Tibial artery (tissue), 4 donors: ENCODE results near the gene POU3F1.

Source experiments
- DNase-seq, 2 donors: peaks; one replicate each; pipeline ENCODE4 v3.0.0-alpha.2; 2019
- H3K27ac ChIP-seq, 2 donors: fragments of 200-600 bp; sonication (generic) in 1 of 2; 1 replicate in 1 of 2; 2 replicates in 1 of 2; pipeline ENCODE4 v1.5.1; 2018 to 2019; ENCODE audit warnings: mild to moderate bottlenecking in 1 of 2
- H3K27me3 ChIP-seq, 2 donors: fragments of 200-600 bp; sonication (generic) in 1 of 2; one replicate each; pipeline versions ENCODE4 v1.5.1 to v1.6.0; 2016 to 2019
- H3K36me3 ChIP-seq, 3 donors: fragments of 200-600 bp; sonication (generic) in 2 of 3; one replicate each; pipeline ENCODE4 v1.5.1; 2016 to 2019; ENCODE audit warnings: mild to moderate bottlenecking in 2 of 3
- H3K4me1 ChIP-seq, 4 donors: fragments of 200-600 bp; sonication (generic) in 2 of 4; 1 replicate in 3 of 4; 2 replicates in 1 of 4; pipeline ENCODE4 v1.5.1; 2016 to 2019
- H3K4me3 ChIP-seq, 2 donors: fragments of 200-600 bp; sonication (generic) in 1 of 2; 1 replicate in 1 of 2; 2 replicates in 1 of 2; pipeline ENCODE4 v1.5.1; 2018 to 2019; ENCODE audit warnings: mild to moderate bottlenecking in 2 of 2
- H3K9me3 ChIP-seq, 3 donors: fragments of 200-600 bp; sonication (generic) in 1 of 3; one replicate each; pipeline ENCODE4 v1.5.1; 2016 to 2019
- CTCF ChIP-seq, 2 experiments: fragments of 200-600 bp in 1 of 2; fragments of 450-650 bp in 1 of 2; IDR thresholded peaks; one replicate each; pipeline ENCODE4 v1.5.1; 2017 to 2019; ENCODE audit warnings: antibody characterized with exemption in 2 of 2, mild to moderate bottlenecking in 1 of 2, moderate library complexity in 1 of 2
- intact Hi-C: fragments of 100-400 bp; cut with DNase I; formaldehyde crosslinking; loops from one replicate; pipeline ENCODE4 v1.15.0; 2023; ENCODE audit warnings: low total_unique reads

POU3F1 gene

GRCh38 chr1:38079019-38079418 is 32.4 kb upstream of the POU3F1 start:
- no peak overlapping the region for H3K27ac ChIP-seq
- peaks cover 0 to 12% of the 10 kb centered on the region in 2 donors for H3K27me3 ChIP-seq
- DNase-seq: no peak
- H3K4me3 ChIP-seq: no peak overlapping the region
- no peak for TF ChIP-seq CTCF (IDR thresholded peaks at IDR 0.05)
- H3K9me3 ChIP-seq: no peaks in the 10 kb centered on the region
- intact Hi-C loops: no loop called here
- H3K36me3 ChIP-seq: no peaks in the 10 kb centered on the region
- no peaks in the 10 kb centered on the region for H3K4me1 ChIP-seq

- Histone ChIP-seq H3K4me1 (no peaks in the 10 kb centered on the region), H3K27ac (no peak overlapping the region), H3K4me3 (no peak overlapping the region), H3K36me3 (no peaks in the 10 kb centered on the region), H3K27me3 (peaks cover 0 to 21% of the 10 kb centered on the region in 2 donors), H3K9me3 (no peaks in the 10 kb centered on the region)
- no peak for TF ChIP-seq CTCF (IDR thresholded peaks at IDR 0.05)
- intact Hi-C loops: no loop called here
- no peak for DNase-seq
These were observed 31.0 kb upstream of the POU3F1 start for GRCh38 chr1:38077523-38078147.

- Histone ChIP-seq H3K9me3 (no peaks in the 10 kb centered on the region), H3K4me1 (no peaks in the 10 kb centered on the region), H3K36me3 (no peaks in the 10 kb centered on the region), H3K27ac (no peak overlapping the region), H3K27me3 (peaks cover 0 to 33% of the 10 kb centered on the region in 2 donors), H3K4me3 (no peak overlapping the region)
- DNase-seq: no peak
- no peak for TF ChIP-seq CTCF (IDR thresholded peaks at IDR 0.05)
- intact Hi-C loops: no loop called here
These were observed 29.9 kb upstream of the POU3F1 start for GRCh38 chr1:38076455-38076854.

GRCh38 chr1:38076038-38076437 is 29.4 kb upstream of the POU3F1 start:
- H3K9me3 ChIP-seq: no peaks in the 10 kb centered on the region
- no peak for DNase-seq
- no peaks in the 10 kb centered on the region for H3K4me1 ChIP-seq
- H3K27me3 ChIP-seq: peaks cover 0 to 37% of the 10 kb centered on the region in 2 donors
- no peak for TF ChIP-seq CTCF (IDR thresholded peaks at IDR 0.05)
- H3K27ac ChIP-seq: no peak overlapping the region
- H3K4me3 ChIP-seq: no peak overlapping the region
- intact Hi-C loops: no loop called here
- H3K36me3 ChIP-seq: no peaks in the 10 kb centered on the region

GRCh38 chr1:38075191-38075590 is 28.6 kb upstream of the POU3F1 start:
- H3K27me3 ChIP-seq: peaks cover 0 to 45% of the 10 kb centered on the region in 2 donors
- no peak for TF ChIP-seq CTCF (IDR thresholded peaks at IDR 0.05)
- H3K36me3 ChIP-seq: no peaks in the 10 kb centered on the region
- DNase-seq: no peak
- intact Hi-C loops: no loop called here
- H3K27ac ChIP-seq: no peak overlapping the region
- no peaks in the 10 kb centered on the region for H3K4me1 ChIP-seq
- no peak overlapping the region for H3K4me3 ChIP-seq
- no peaks in the 10 kb centered on the region for H3K9me3 ChIP-seq

GRCh38 chr1:38074302-38074677 is 27.7 kb upstream of the POU3F1 start:
- Histone ChIP-seq H3K27ac (no peak overlapping the region), H3K4me1 (no peaks in the 10 kb centered on the region), H3K27me3 (peaks cover 0 to 54% of the 10 kb centered on the region in 2 donors), H3K9me3 (no peaks in the 10 kb centered on the region), H3K36me3 (no peaks in the 10 kb centered on the region), H3K4me3 (no peak overlapping the region)
- intact Hi-C loops: no loop called here
- DNase-seq: no peak
- TF ChIP-seq CTCF (IDR thresholded peaks at IDR 0.05): no peak
